ENCODE measurements around the gene SPARCL1. TPM values are rescaled to one million over a fixed set of nuclear protein-coding genes. Genes with fewer than 3 reads are reported as not detected.

SPARCL1 gene
- total and polyA plus RNA-seq, 2 donors (not counting 1 experiment from before 2014, with no cell fraction given) = 0.64 to 4.1 TPM

DNA sequence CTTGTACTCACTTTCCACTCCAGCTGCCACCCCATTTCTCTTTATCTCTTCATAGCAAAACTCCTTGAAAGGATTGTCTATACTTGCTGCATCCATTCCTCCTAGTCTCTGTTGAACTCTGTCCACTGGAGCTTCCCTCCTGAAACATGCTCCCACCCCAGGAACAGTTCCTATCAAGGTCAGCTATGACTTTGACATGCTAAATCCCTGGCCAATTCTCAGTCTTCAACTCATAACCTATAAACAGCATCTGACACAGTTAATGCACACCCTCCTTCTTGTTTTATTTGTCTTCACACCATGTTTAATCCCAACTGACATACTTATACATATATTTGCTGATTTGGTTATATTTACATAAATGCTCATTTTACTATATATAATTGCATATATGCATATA is 47.8 kb downstream of the SPARCL1 start:
- no peak for TF ChIP-seq CTCF (conservative IDR thresholded peaks at IDR 0.05 in 1 of 2, IDR thresholded peaks at IDR 0.05 in 1 of 2; ENCODE audit: low read depth in 1 of 2, low read length in 2 of 2)
- TF ChIP-seq EZH2 (IDR thresholded peaks at IDR 0.05; ENCODE audit: low read length, missing control alignments) = no peak

GRCh38 chr4:87478732-87479250 is 50.4 kb downstream of the SPARCL1 start:
- no peak for DNase-seq (ENCODE audit: low read depth in 2 of 2)

More for the DNA sequence above, 47.8 kb downstream of the SPARCL1 start:
- no peaks in the 10 kb centered on the region for H3K36me3 ChIP-seq (ENCODE audit: control insufficient read depth, insufficient read depth, low read length)
- no peaks in the 10 kb centered on the region for H3K9me3 ChIP-seq (ENCODE audit: control insufficient read depth, insufficient read depth, low read depth, low read length)
- H2AFZ ChIP-seq (ENCODE audit: low read length) = no peak overlapping the region
- H3K4me1 ChIP-seq (ENCODE audit: control insufficient read depth, extremely low read depth, insufficient read depth, low read length) = no peaks in the 10 kb centered on the region
- no peak overlapping the region for H3K4me3 ChIP-seq (replicated peaks in 1 of 4; ENCODE audit: control extremely low read depth in 1 of 4, insufficient read depth in 1 of 4, low read depth in 3 of 4, low read length in 4 of 4)
- H3K79me2 ChIP-seq (ENCODE audit: control insufficient read depth, insufficient read depth, low read length) = no peaks in the 10 kb centered on the region
- H3K27ac ChIP-seq (ENCODE audit: insufficient read depth, low read length) = no peak overlapping the region
- no peaks in the 10 kb centered on the region for H3K27me3 ChIP-seq (ENCODE audit: control insufficient read depth, insufficient read depth, low read length)
- no peak overlapping the region for H3K4me2 ChIP-seq (ENCODE audit: extremely low read depth, insufficient read depth, low read length)
- DNase-seq (ENCODE audit: low read depth in 2 of 2) = no peak
- H3K9ac ChIP-seq (ENCODE audit: insufficient read depth, low read length) = no peak overlapping the region
- no peaks in the 10 kb centered on the region for H4K20me1 ChIP-seq (ENCODE audit: control insufficient read depth, extremely low read depth, insufficient read depth, low read length)

GRCh38 chr4:87476934-87477333 is 52.2 kb downstream of the SPARCL1 start:
- Histone ChIP-seq H4K20me1 (ENCODE audit: control insufficient read depth, extremely low read depth, insufficient read depth, low read length) (no peaks in the 10 kb centered on the region), H3K4me3 (replicated peaks in 1 of 4; ENCODE audit: control extremely low read depth in 1 of 4, insufficient read depth in 1 of 4, low read depth in 3 of 4, low read length in 4 of 4) (no peak overlapping the region), H2AFZ (ENCODE audit: low read length) (no peak overlapping the region), H3K27me3 (ENCODE audit: control insufficient read depth, insufficient read depth, low read length) (no peaks in the 10 kb centered on the region), H3K9ac (ENCODE audit: insufficient read depth, low read length) (no peak overlapping the region), H3K4me2 (ENCODE audit: extremely low read depth, insufficient read depth, low read length) (no peak overlapping the region), H3K4me1 (ENCODE audit: control insufficient read depth, extremely low read depth, insufficient read depth, low read length) (no peaks in the 10 kb centered on the region), H3K79me2 (ENCODE audit: control insufficient read depth, insufficient read depth, low read length) (no peaks in the 10 kb centered on the region), H3K27ac (ENCODE audit: insufficient read depth, low read length) (no peak overlapping the region), H3K36me3 (ENCODE audit: control insufficient read depth, insufficient read depth, low read length) (no peaks in the 10 kb centered on the region), H3K9me3 (ENCODE audit: control insufficient read depth, insufficient read depth, low read depth, low read length) (no peaks in the 10 kb centered on the region)
- no peak for DNase-seq (ENCODE audit: low read depth in 2 of 2)
- TF ChIP-seq EZH2 (IDR thresholded peaks at IDR 0.05; ENCODE audit: low read length, missing control alignments) = no peak
- TF ChIP-seq CTCF (conservative IDR thresholded peaks at IDR 0.05 in 1 of 2, IDR thresholded peaks at IDR 0.05 in 1 of 2; ENCODE audit: low read depth in 1 of 2, low read length in 2 of 2) = no peak

More at GRCh38 chr4:87478732-87479250, 50.4 kb downstream of the SPARCL1 start:
- Histone ChIP-seq H3K4me2 (ENCODE audit: extremely low read depth, insufficient read depth, low read length) (no peak overlapping the region), H4K20me1 (ENCODE audit: control insufficient read depth, extremely low read depth, insufficient read depth, low read length) (no peaks in the 10 kb centered on the region), H3K27ac (ENCODE audit: insufficient read depth, low read length) (no peak overlapping the region), H3K27me3 (ENCODE audit: control insufficient read depth, insufficient read depth, low read length) (no peaks in the 10 kb centered on the region), H3K79me2 (ENCODE audit: control insufficient read depth, insufficient read depth, low read length) (no peaks in the 10 kb centered on the region), H2AFZ (ENCODE audit: low read length) (no peak overlapping the region), H3K4me1 (ENCODE audit: control insufficient read depth, extremely low read depth, insufficient read depth, low read length) (no peaks in the 10 kb centered on the region), H3K36me3 (ENCODE audit: control insufficient read depth, insufficient read depth, low read length) (no peaks in the 10 kb centered on the region), H3K9ac (ENCODE audit: insufficient read depth, low read length) (no peak overlapping the region), H3K9me3 (ENCODE audit: control insufficient read depth, insufficient read depth, low read depth, low read length) (no peaks in the 10 kb centered on the region), H3K4me3 (replicated peaks in 1 of 4; ENCODE audit: control extremely low read depth in 1 of 4, insufficient read depth in 1 of 4, low read depth in 3 of 4, low read length in 4 of 4) (no peak overlapping the region)
- no peak for TF ChIP-seq CTCF (conservative IDR thresholded peaks at IDR 0.05 in 1 of 2, IDR thresholded peaks at IDR 0.05 in 1 of 2; ENCODE audit: low read depth in 1 of 2, low read length in 2 of 2)
- no peak for TF ChIP-seq EZH2 (IDR thresholded peaks at IDR 0.05; ENCODE audit: low read length, missing control alignments)
